Uterus (tissue), 4 donors: ENCODE data around the gene EIF4E1B. TPM values are rescaled to one million over a fixed set of nuclear protein-coding genes. Genes with fewer than 3 reads are reported as not detected.
A peak's percentile ranks its signal among the peaks of the same experiment; 100 is the strongest.

Experiments used
- DNase-seq, 2 donors: peaks; one replicate each; pipeline ENCODE4 v3.0.0-alpha.2; 2019 to 2020
- H3K27ac ChIP-seq, 2 donors: fragments of 200-600 bp; sonication (generic); 1 replicate in 1 of 2; 2 replicates in 1 of 2; pipeline ENCODE4 v1.5.1; 2016 to 2018
- H3K27me3 ChIP-seq, 2 donors: fragments of 200-600 bp; sonication (generic); one replicate each; pipeline ENCODE4 v1.5.1; 2018 to 2019; ENCODE audit warnings: control low read depth in 1 of 2
- H3K36me3 ChIP-seq, 2 donors: fragments of 200-600 bp; sonication (generic); one replicate each; pipeline ENCODE4 v1.5.1; 2019; ENCODE audit warnings: control low read depth in 1 of 2
- H3K4me1 ChIP-seq, 2 donors: fragments of 200-600 bp; sonication (generic); one replicate each; pipeline ENCODE4 v1.5.1; 2018 to 2019; ENCODE audit warnings: control low read depth in 1 of 2
- H3K4me3 ChIP-seq, 2 donors: fragments of 200-600 bp; sonication (generic); 1 replicate in 1 of 2; 2 replicates in 1 of 2; pipeline ENCODE4 v1.5.1; 2018 to 2019; ENCODE audit warnings: mild to moderate bottlenecking in 1 of 2
- H3K9me3 ChIP-seq, 2 donors: fragments of 200-600 bp; sonication (generic); one replicate each; pipeline ENCODE4 v1.5.1; 2019; ENCODE audit warnings: control low read depth in 1 of 2
- CTCF ChIP-seq, 4 experiments: fragments of 200-600 bp in 2 of 4; fragments of 450-650 bp in 2 of 4; sonication (generic) in 2 of 4; IDR thresholded peaks; one replicate each; pipeline ENCODE4 v1.5.1; 2016 to 2019; ENCODE audit warnings: antibody characterized with exemption in 4 of 4, mild to moderate bottlenecking in 2 of 4, moderate library complexity in 1 of 4
- POLR2A ChIP-seq, 2 donors: fragments of 450-650 bp; IDR thresholded peaks; one replicate each; pipeline ENCODE4 v1.6.1; 2016; ENCODE audit warnings: antibody characterized with exemption in 2 of 2, mild to moderate bottlenecking in 1 of 2, moderate library complexity in 1 of 2
- intact Hi-C: fragments of 100-400 bp; cut with DNase I; formaldehyde crosslinking; loops from one replicate; pipeline ENCODE4 v1.15.1; 2023; ENCODE audit warnings: low total_unique reads
- total RNA-seq, 4 donors: library from RNA; depleted of rRNA in 3 of 4; stranded (reverse); fragments of >200 nt in 3 of 4; gene quantifications; one replicate each; pipeline versions ENCODE4 v1.1.0 to v1.2.4, GENCODE V29; 2014 to 2023
- donor health status: DM: yes; HTN: yes; CAD: no.

EIF4E1B gene
- total RNA-seq, 4 donors from 2014 or later: not detected

GRCh38 chr5:176610435-176610773, 20.1 kb upstream of the EIF4E1B start:
- no peak for DNase-seq
- peaks cover 0 to 9% of the 10 kb centered on the region in 2 donors for H3K4me1 ChIP-seq
- no peak overlapping the region for H3K27ac ChIP-seq
- H3K36me3 ChIP-seq: no peaks in the 10 kb centered on the region
- TF ChIP-seq CTCF (IDR thresholded peaks at IDR 0.05) (no peak), POLR2A (IDR thresholded peaks at IDR 0.05) (no peak)
- no peaks in the 10 kb centered on the region for H3K9me3 ChIP-seq
- H3K27me3 ChIP-seq: peaks cover 0 to 8% of the 10 kb centered on the region in 2 donors
- peak overlapping the region; percentile 25 to 31 for H3K4me3 ChIP-seq
- intact Hi-C loops: no loop called here

GRCh38 chr5:176611435-176611834, 19.0 kb upstream of the EIF4E1B start:
- intact Hi-C loops: no loop called here
- H3K9me3 ChIP-seq: no peaks in the 10 kb centered on the region
- peaks cover 0 to 9% of the 10 kb centered on the region in 2 donors for H3K4me1 ChIP-seq
- TF ChIP-seq CTCF (IDR thresholded peaks at IDR 0.05) (no peak), POLR2A (IDR thresholded peaks at IDR 0.05) (no peak)
- no peak overlapping the region for H3K4me3 ChIP-seq
- no peaks in the 10 kb centered on the region for H3K36me3 ChIP-seq
- no peak overlapping the region for H3K27ac ChIP-seq
- H3K27me3 ChIP-seq: peaks cover 0 to 8% of the 10 kb centered on the region in 2 donors
- DNase-seq: peak; percentile 34 to 55

GRCh38 chr5:176612008-176612407, 18.5 kb upstream of the EIF4E1B start:
- H3K9me3 ChIP-seq: no peaks in the 10 kb centered on the region
- peaks cover 0 to 9% of the 10 kb centered on the region in 2 donors for H3K4me1 ChIP-seq
- H3K4me3 ChIP-seq: no peak overlapping the region
- H3K27ac ChIP-seq: no peak overlapping the region
- peaks cover 0 to 8% of the 10 kb centered on the region in 2 donors for H3K27me3 ChIP-seq
- intact Hi-C loops: no loop called here
- H3K36me3 ChIP-seq: no peaks in the 10 kb centered on the region
- DNase-seq: no peak
- TF ChIP-seq CTCF (IDR thresholded peaks at IDR 0.05) (no peak), POLR2A (IDR thresholded peaks at IDR 0.05) (no peak)

- Histone ChIP-seq H3K9me3 (no peaks in the 10 kb centered on the region), H3K27ac (no peak overlapping the region), H3K4me3 (no peak overlapping the region), H3K27me3 (peaks cover 0 to 8% of the 10 kb centered on the region in 2 donors), H3K36me3 (no peaks in the 10 kb centered on the region), H3K4me1 (peaks cover 0 to 9% of the 10 kb centered on the region in 2 donors)
- TF ChIP-seq POLR2A (IDR thresholded peaks at IDR 0.05) (no peak), CTCF (IDR thresholded peaks at IDR 0.05) (no peak)
- DNase-seq: no peak
- intact Hi-C loops: no loop called here
These were observed 17.6 kb upstream of the EIF4E1B start for GRCh38 chr5:176612855-176613254.

- no peaks in the 10 kb centered on the region for H3K36me3 ChIP-seq
- TF ChIP-seq CTCF (IDR thresholded peaks at IDR 0.05) (no peak), POLR2A (IDR thresholded peaks at IDR 0.05) (no peak)
- no peaks in the 10 kb centered on the region for H3K9me3 ChIP-seq
- no peak overlapping the region for H3K4me3 ChIP-seq
- H3K27ac ChIP-seq: no peak overlapping the region
- H3K4me1 ChIP-seq: peaks cover 0 to 16% of the 10 kb centered on the region in 2 donors
- intact Hi-C loops: no loop called here
- H3K27me3 ChIP-seq: peaks cover 16 to 19% of the 10 kb centered on the region in 2 donors
- no peak for DNase-seq
These were observed 15.5 kb upstream of the EIF4E1B start for GRCh38 chr5:176614805-176615478.
